ENCODE results near the gene SDK1. TPM values are rescaled to one million over a fixed set of nuclear protein-coding genes. Genes with fewer than 3 reads are reported as not detected.
A peak's percentile ranks its signal among the peaks of the same experiment; 100 is the strongest.

The SDK1 gene
- total RNA-seq, 1 experiment from 2014 or later: 9.3 TPM

- TF ChIP-seq STAT6 (CRISPR knock-in tag; conservative IDR thresholded peaks at IDR 0.05; ENCODE audit: low read depth) (no peak), AR (CRISPR knock-in tag; IDR thresholded peaks at IDR 0.05) (no peak), NFATC4 (CRISPR knock-in tag; IDR thresholded peaks at IDR 0.05) (no peak), SOX15 (CRISPR knock-in tag; IDR thresholded peaks at IDR 0.05) (no peak), PREB (CRISPR knock-in tag; IDR thresholded peaks at IDR 0.05; ENCODE audit: borderline replicate concordance) (no peak), USF1 (CRISPR knock-in tag; IDR thresholded peaks at IDR 0.05) (no peak), EMX1 (CRISPR knock-in tag; IDR thresholded peaks at IDR 0.05) (no peak)
These were observed 32.8 kb downstream of the SDK1 start (continued) for GRCh38 chr7:3333861-3334260.

- H3K27me3 Mint-ChIP-seq (ENCODE audit: low read depth): no peaks in the 10 kb centered on the region
- TF ChIP-seq CBFB (CRISPR knock-in tag; IDR thresholded peaks at IDR 0.05; ENCODE audit: low read depth) (no peak), ZMAT4 (CRISPR knock-in tag; IDR thresholded peaks at IDR 0.05) (no peak), EMX1 (CRISPR knock-in tag; IDR thresholded peaks at IDR 0.05) (no peak), CREB1 (CRISPR knock-in tag; IDR thresholded peaks at IDR 0.05) (no peak), ESRRA (CRISPR knock-in tag; IDR thresholded peaks at IDR 0.05; ENCODE audit: borderline replicate concordance) (no peak), GABPB1 (CRISPR knock-in tag; IDR thresholded peaks at IDR 0.05) (no peak), ZNF532 (CRISPR knock-in tag; IDR thresholded peaks at IDR 0.05; ENCODE audit: borderline replicate concordance) (no peak), NFATC4 (CRISPR knock-in tag; IDR thresholded peaks at IDR 0.05) (no peak), ZNF512 (CRISPR knock-in tag; IDR thresholded peaks at IDR 0.05; ENCODE audit: borderline replicate concordance) (no peak)
- H3K36me3 Mint-ChIP-seq: no peaks in the 10 kb centered on the region
- H3K4me1 Mint-ChIP-seq: peaks cover 19% of the 10 kb centered on the region
- no peaks in the 10 kb centered on the region for H3K9me3 Mint-ChIP-seq
- ChIA-PET CTCF (interaction anchor here (0.9 to 1.2 kb wide), 2 partner anchors 19 to 35 kb away, joined by 4 read pairs; partner anchors contain the start of gene SDK1), POLR2A (no interaction called here)
- no peak overlapping the region for H3K27ac Mint-ChIP-seq
- peak; percentile 47 for ATAC-seq
- H3K4me3 Mint-ChIP-seq: no peak overlapping the region
- no peak for DNase-seq (ENCODE audit: low spot score)
These were observed 35.1 kb downstream of the SDK1 start for GRCh38 chr7:3336042-3336665.

All from WTC11 (cell line).